ENCODE measurements around the gene LACTB.

GRCh38 chr15:63190769-63191649, 69.3 kb downstream of the LACTB start:
- TF ChIP-seq ONECUT2 (CRISPR knock-in tag; IDR thresholded peaks at IDR 0.05) (no peak), TBX2 (CRISPR knock-in tag; IDR thresholded peaks at IDR 0.05; ENCODE audit: borderline replicate concordance) (no peak), ZFP82 (CRISPR knock-in tag; IDR thresholded peaks at IDR 0.05; ENCODE audit: borderline replicate concordance) (no peak), RNF2 (conservative IDR thresholded peaks at IDR 0.05; ENCODE audit: low read depth) (no peak), POLR2A (IDR thresholded peaks at IDR 0.05; ENCODE audit: insufficient read depth in 1 of 2, low read depth in 2 of 2, low read length in 2 of 2) (no peak), JUNB (CRISPR knock-in tag; IDR thresholded peaks at IDR 0.05; ENCODE audit: borderline replicate concordance) (no peak), HCFC1 (IDR thresholded peaks at IDR 0.05; ENCODE audit: low read depth, low read length) (no peak), MZF1 (CRISPR knock-in tag; IDR thresholded peaks at IDR 0.05; ENCODE audit: borderline replicate concordance) (no peak)
- TF ChIP-seq, protein P1, sequence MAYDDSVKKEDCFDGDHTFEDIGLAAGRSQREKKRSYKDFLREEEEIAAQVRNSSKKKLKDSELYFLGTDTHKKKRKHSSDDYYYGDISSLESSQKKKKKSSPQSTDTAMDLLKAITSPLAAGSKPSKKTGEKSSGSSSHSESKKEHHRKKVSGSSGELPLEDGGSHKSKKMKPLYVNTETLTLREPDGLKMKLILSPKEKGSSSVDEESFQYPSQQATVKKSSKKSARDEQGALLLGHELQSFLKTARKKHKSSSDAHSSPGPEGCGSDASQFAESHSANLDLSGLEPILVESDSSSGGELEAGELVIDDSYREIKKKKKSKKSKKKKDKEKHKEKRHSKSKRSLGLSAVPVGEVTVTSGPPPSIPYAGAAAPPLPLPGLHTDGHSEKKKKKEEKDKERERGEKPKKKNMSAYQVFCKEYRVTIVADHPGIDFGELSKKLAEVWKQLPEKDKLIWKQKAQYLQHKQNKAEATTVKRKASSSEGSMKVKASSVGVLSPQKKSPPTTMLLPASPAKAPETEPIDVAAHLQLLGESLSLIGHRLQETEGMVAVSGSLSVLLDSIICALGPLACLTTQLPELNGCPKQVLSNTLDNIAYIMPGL (CRISPR knock-in tag; IDR thresholded peaks at IDR 0.05; ENCODE audit: borderline replicate concordance in 1 of 2, low read depth in 1 of 2): no peak
- TF ChIP-seq, protein P2, sequence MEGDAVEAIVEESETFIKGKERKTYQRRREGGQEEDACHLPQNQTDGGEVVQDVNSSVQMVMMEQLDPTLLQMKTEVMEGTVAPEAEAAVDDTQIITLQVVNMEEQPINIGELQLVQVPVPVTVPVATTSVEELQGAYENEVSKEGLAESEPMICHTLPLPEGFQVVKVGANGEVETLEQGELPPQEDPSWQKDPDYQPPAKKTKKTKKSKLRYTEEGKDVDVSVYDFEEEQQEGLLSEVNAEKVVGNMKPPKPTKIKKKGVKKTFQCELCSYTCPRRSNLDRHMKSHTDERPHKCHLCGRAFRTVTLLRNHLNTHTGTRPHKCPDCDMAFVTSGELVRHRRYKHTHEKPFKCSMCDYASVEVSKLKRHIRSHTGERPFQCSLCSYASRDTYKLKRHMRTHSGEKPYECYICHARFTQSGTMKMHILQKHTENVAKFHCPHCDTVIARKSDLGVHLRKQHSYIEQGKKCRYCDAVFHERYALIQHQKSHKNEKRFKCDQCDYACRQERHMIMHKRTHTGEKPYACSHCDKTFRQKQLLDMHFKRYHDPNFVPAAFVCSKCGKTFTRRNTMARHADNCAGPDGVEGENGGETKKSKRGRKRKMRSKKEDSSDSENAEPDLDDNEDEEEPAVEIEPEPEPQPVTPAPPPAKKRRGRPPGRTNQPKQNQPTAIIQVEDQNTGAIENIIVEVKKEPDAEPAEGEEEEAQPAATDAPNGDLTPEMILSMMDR (CRISPR knock-in tag; IDR thresholded peaks at IDR 0.05): no peak
- TF ChIP-seq, protein P3, sequence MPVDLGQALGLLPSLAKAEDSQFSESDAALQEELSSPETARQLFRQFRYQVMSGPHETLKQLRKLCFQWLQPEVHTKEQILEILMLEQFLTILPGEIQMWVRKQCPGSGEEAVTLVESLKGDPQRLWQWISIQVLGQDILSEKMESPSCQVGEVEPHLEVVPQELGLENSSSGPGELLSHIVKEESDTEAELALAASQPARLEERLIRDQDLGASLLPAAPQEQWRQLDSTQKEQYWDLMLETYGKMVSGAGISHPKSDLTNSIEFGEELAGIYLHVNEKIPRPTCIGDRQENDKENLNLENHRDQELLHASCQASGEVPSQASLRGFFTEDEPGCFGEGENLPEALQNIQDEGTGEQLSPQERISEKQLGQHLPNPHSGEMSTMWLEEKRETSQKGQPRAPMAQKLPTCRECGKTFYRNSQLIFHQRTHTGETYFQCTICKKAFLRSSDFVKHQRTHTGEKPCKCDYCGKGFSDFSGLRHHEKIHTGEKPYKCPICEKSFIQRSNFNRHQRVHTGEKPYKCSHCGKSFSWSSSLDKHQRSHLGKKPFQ (CRISPR knock-in tag; IDR thresholded peaks at IDR 0.05; ENCODE audit: insufficient replicate concordance): no peak
- TF ChIP-seq, protein P4, sequence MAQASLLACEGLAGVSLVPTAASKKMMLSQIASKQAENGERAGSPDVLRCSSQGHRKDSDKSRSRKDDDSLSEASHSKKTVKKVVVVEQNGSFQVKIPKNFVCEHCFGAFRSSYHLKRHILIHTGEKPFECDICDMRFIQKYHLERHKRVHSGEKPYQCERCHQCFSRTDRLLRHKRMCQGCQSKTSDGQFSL (CRISPR knock-in tag; IDR thresholded peaks at IDR 0.05): no peak
- TF ChIP-seq, protein P5, sequence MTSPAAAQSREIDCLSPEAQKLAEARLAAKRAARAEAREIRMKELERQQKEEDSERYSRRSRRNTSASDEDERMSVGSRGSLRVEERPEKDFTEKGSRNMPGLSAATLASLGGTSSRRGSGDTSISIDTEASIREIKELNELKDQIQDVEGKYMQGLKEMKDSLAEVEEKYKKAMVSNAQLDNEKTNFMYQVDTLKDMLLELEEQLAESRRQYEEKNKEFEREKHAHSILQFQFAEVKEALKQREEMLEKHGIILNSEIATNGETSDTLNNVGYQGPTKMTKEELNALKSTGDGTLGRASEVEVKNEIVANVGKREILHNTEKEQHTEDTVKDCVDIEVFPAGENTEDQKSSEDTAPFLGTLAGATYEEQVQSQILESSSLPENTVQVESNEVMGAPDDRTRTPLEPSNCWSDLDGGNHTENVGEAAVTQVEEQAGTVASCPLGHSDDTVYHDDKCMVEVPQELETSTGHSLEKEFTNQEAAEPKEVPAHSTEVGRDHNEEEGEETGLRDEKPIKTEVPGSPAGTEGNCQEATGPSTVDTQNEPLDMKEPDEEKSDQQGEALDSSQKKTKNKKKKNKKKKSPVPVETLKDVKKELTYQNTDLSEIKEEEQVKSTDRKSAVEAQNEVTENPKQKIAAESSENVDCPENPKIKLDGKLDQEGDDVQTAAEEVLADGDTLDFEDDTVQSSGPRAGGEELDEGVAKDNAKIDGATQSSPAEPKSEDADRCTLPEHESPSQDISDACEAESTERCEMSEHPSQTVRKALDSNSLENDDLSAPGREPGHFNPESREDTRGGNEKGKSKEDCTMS (CRISPR knock-in tag; conservative IDR thresholded peaks at IDR 0.05): no peak

Data from HepG2 (cell line).